Trophoblast cell (in vitro differentiated cells and primary cell): Measurements from ENCODE around the gene DEAF1.

Experiments
- DNase-seq, 2 donors: peaks; one replicate each; pipeline ENCODE4 v3.0.0-alpha.2; 2016
- H2AFZ ChIP-seq: 2 replicates; pipeline ENCODE4 v1.6.1; 2013; ENCODE audit warnings: low read length, moderate library complexity, mild to moderate bottlenecking; ENCODE audit not compliant: insufficient read depth, poor library complexity
- H2AK5ac ChIP-seq: 2 replicates; pipeline ENCODE4 v1.6.1; 2013; ENCODE audit warnings: mild to moderate bottlenecking, low read length
- H2BK120ac ChIP-seq: 2 replicates; pipeline ENCODE4 v1.6.1; 2013; ENCODE audit warnings: low read length, mild to moderate bottlenecking, moderate library complexity; ENCODE audit not compliant: insufficient read depth, poor library complexity
- H2BK12ac ChIP-seq: 2 replicates; pipeline ENCODE4 v1.6.1; 2013; ENCODE audit warnings: mild to moderate bottlenecking, low read length, moderate library complexity
- H2BK5ac ChIP-seq: 2 replicates; pipeline ENCODE4 v1.6.1; 2013; ENCODE audit warnings: low read length, low read depth, moderate library complexity, mild to moderate bottlenecking; ENCODE audit not compliant: poor library complexity
- H3K14ac ChIP-seq: 2 replicates; pipeline ENCODE4 v1.6.1; 2013; ENCODE audit warnings: mild to moderate bottlenecking, low read length
- H3K18ac ChIP-seq: 2 replicates; pipeline ENCODE4 v1.6.1; 2013; ENCODE audit warnings: mild to moderate bottlenecking, low read length
- H3K23ac ChIP-seq: 2 replicates; pipeline ENCODE4 v1.6.1; 2013; ENCODE audit warnings: low read length
- H3K27ac ChIP-seq: 2 replicates; pipeline ENCODE4 v1.5.1; 2013; ENCODE audit warnings: low read depth, mild to moderate bottlenecking, inconsistent platforms, low read length, moderate library complexity
- H3K27me3 ChIP-seq: 2 replicates; pipeline ENCODE4 v1.6.1; 2013; ENCODE audit warnings: inconsistent platforms, mild to moderate bottlenecking, low read length, moderate library complexity; ENCODE audit not compliant: insufficient read depth
- H3K36me3 ChIP-seq, 2 experiments: 1 replicate in 1 of 2; 2 replicates in 1 of 2; pipeline ENCODE4 v1.6.1; 2013; ENCODE audit warnings: low read length in 2 of 2, mild to moderate bottlenecking in 2 of 2, moderate library complexity in 1 of 2; ENCODE audit not compliant: insufficient read depth in 2 of 2, control insufficient read depth in 1 of 2
- H3K4ac ChIP-seq: 2 replicates; pipeline ENCODE4 v1.6.1; 2013; ENCODE audit warnings: low read depth, mild to moderate bottlenecking, low read length, moderate library complexity
- H3K4me1 ChIP-seq, 2 experiments: 1 replicate in 1 of 2; 2 replicates in 1 of 2; pipeline ENCODE4 v1.6.1; 2013; ENCODE audit warnings: low read length in 2 of 2, mild to moderate bottlenecking in 2 of 2, moderate library complexity in 1 of 2; ENCODE audit not compliant: insufficient read depth in 2 of 2, control insufficient read depth in 1 of 2
- H3K4me2 ChIP-seq: 2 replicates; pipeline ENCODE4 v1.6.1; 2013; ENCODE audit warnings: inconsistent platforms, mild to moderate bottlenecking, low read length, moderate library complexity
- H3K4me3 ChIP-seq: 2 replicates; pipeline ENCODE4 v1.5.1; 2013; ENCODE audit warnings: mild to moderate bottlenecking, low read depth, low read length, inconsistent platforms
- H3K79me1 ChIP-seq: one replicate; pipeline ENCODE4 v1.6.1; 2013; ENCODE audit warnings: low read length
- H3K79me2 ChIP-seq: 2 replicates; pipeline ENCODE4 v1.6.1; 2013; ENCODE audit warnings: low read length, mild to moderate bottlenecking; ENCODE audit not compliant: control insufficient read depth, insufficient read depth, poor library complexity
- H3K9ac ChIP-seq: 2 replicates; pipeline ENCODE4 v1.6.1; 2013; ENCODE audit warnings: mild to moderate bottlenecking, low read length
- H3K9me3 ChIP-seq: 2 replicates; pipeline ENCODE4 v1.6.1; 2013; ENCODE audit warnings: low read depth, mild to moderate bottlenecking, control low read depth, inconsistent platforms, low read length; ENCODE audit not compliant: insufficient read depth
- H4K12ac ChIP-seq: 2 replicates; pipeline ENCODE4 v1.6.1; 2013; ENCODE audit warnings: low read depth, mild to moderate bottlenecking, low read length, moderate library complexity
- H4K8ac ChIP-seq: 2 replicates; pipeline ENCODE4 v1.6.1; 2013; ENCODE audit warnings: low read depth, mild to moderate bottlenecking, low read length, moderate library complexity
- H4K91ac ChIP-seq: one replicate; pipeline ENCODE4 v1.6.1; 2013; ENCODE audit warnings: low read depth, mild to moderate bottlenecking, low read length, moderate library complexity
- whole genome bisulfite sequencing: extraction: QIAGEN DNeasy Blood & Tissue Kit; methylation state at CpG from one replicate; pipeline ENCODE4 v1.1.7; 2013; ENCODE audit warnings: missing lambda C conversion rate; ENCODE audit not compliant: insufficient read length, insufficient coverage; ENCODE audit errors: extremely low coverage; 5-methylcytosine and 5-hydroxymethylcytosine counted together

Gene DEAF1

DNA sequence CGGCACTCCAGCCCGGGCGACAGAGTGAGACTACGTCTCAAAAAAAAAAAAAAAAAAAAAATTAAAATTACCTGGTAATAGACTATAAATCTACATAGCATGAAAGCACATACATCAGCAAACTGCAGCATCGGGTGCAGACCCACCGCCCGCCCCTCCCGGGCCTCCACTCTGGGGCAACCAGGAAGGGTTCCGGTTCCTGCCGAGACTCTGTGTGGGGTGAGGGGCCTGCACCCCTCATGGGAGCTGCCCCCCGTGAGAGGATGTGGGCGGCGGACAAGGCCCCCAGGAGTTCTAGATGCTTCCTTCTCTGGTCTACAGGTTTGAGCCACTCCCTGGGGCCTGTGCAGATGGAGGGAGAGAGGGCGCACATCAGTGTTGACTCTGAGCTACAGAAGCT lies 48.8 kb downstream of the DEAF1 start:
- no peak overlapping the region for H4K12ac ChIP-seq
- H3K18ac ChIP-seq, result no peak overlapping the region
- no peaks in the 10 kb centered on the region for H3K79me1 ChIP-seq
- H3K4ac ChIP-seq, result no peak overlapping the region
- H2AK5ac ChIP-seq, result no peak overlapping the region
- no peak overlapping the region for H3K9ac ChIP-seq
- H3K4me3 ChIP-seq, result no peak overlapping the region
- H4K91ac ChIP-seq, result no peak overlapping the region
- peaks cover 33 to 36% of the 10 kb centered on the region in 2 experiments for H3K36me3 ChIP-seq
- H3K27me3 ChIP-seq, result no peaks in the 10 kb centered on the region
- peaks cover 4% of the 10 kb centered on the region for H3K9me3 ChIP-seq
- H3K4me2 ChIP-seq, result no peak overlapping the region
- no peaks in the 10 kb centered on the region for H3K79me2 ChIP-seq
- no peak overlapping the region for H3K23ac ChIP-seq
- H3K4me1 ChIP-seq, result no peaks in the 10 kb centered on the region
- no peak overlapping the region for H4K8ac ChIP-seq
- no CpG with 5 or more reads among the region's 14 CpGs for WGBS
- H3K14ac ChIP-seq, result no peak overlapping the region
- no peak overlapping the region for H2BK5ac ChIP-seq
- DNase-seq, result no peak
- no peak overlapping the region for H2AFZ ChIP-seq
- H2BK12ac ChIP-seq, result no peak overlapping the region
- no peak overlapping the region for H3K27ac ChIP-seq
- H2BK120ac ChIP-seq, result no peak overlapping the region

DNA sequence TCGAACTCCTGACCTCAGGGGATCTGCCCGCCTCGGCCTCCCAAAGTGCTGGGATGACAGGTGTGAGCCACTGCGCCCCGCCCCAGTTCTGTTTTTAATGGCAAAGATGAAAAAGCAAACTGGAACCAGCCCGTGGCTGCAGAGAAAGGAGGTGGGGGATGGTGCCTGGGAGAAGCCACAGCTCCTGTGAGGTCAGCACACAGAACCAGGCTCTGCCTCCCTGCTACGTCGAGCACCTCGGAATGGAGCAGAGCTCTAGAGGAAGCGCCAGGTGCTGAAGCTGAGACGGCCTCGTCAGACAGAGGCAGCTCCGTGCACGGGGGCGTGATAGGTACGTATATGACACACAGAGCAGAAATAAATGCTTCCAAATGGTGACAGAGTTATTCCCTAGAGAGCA lies 49.5 kb downstream of the DEAF1 start:
- Histone ChIP-seq H2BK120ac (no peak overlapping the region), H2BK12ac (no peak overlapping the region), H4K8ac (no peak overlapping the region), H2BK5ac (no peak overlapping the region), H3K23ac (no peak overlapping the region), H3K9me3 (peaks cover 4% of the 10 kb centered on the region), H3K9ac (no peak overlapping the region), H2AK5ac (no peak overlapping the region), H3K79me1 (no peaks in the 10 kb centered on the region), H3K4ac (no peak overlapping the region), H4K12ac (no peak overlapping the region), H3K36me3 (peaks cover 31 to 35% of the 10 kb centered on the region in 2 experiments), H2AFZ (no peak overlapping the region), H3K14ac (no peak overlapping the region), H3K27ac (no peak overlapping the region), H3K4me3 (no peak overlapping the region), H3K18ac (no peak overlapping the region), H3K79me2 (no peaks in the 10 kb centered on the region), H4K91ac (no peak overlapping the region), H3K27me3 (no peaks in the 10 kb centered on the region), H3K4me1 (no peaks in the 10 kb centered on the region), H3K4me2 (no peak overlapping the region)
- WGBS, result no CpG with 5 or more reads among the region's 16 CpGs
- no peak for DNase-seq

GRCh38 chr11:643849-644738 lies 50.9 kb downstream of the DEAF1 start:
- H3K36me3 ChIP-seq, result peaks cover 25 to 29% of the 10 kb centered on the region in 2 experiments
- H3K14ac ChIP-seq, result no peak overlapping the region
- no peak overlapping the region for H2AFZ ChIP-seq
- H3K79me2 ChIP-seq, result no peaks in the 10 kb centered on the region
- H3K9me3 ChIP-seq, result peaks cover 6% of the 10 kb centered on the region
- H3K23ac ChIP-seq, result no peak overlapping the region
- no peak overlapping the region for H2BK120ac ChIP-seq
- no peak overlapping the region for H3K4me2 ChIP-seq
- H3K27me3 ChIP-seq, result peaks cover 9% of the 10 kb centered on the region
- no peak for DNase-seq
- no peaks in the 10 kb centered on the region for H3K79me1 ChIP-seq
- H2AK5ac ChIP-seq, result no peak overlapping the region
- WGBS, result no CpG with 5 or more reads among the region's 50 CpGs
- no peak overlapping the region for H2BK5ac ChIP-seq
- H4K91ac ChIP-seq, result no peak overlapping the region
- H4K8ac ChIP-seq, result no peak overlapping the region
- no peak overlapping the region for H4K12ac ChIP-seq
- H3K4me3 ChIP-seq, result no peak overlapping the region
- H3K18ac ChIP-seq, result no peak overlapping the region
- no peak overlapping the region for H2BK12ac ChIP-seq
- H3K4ac ChIP-seq, result no peak overlapping the region
- no peak overlapping the region for H3K27ac ChIP-seq
- peaks cover 0 to 6% of the 10 kb centered on the region in 2 experiments for H3K4me1 ChIP-seq
- no peak overlapping the region for H3K9ac ChIP-seq

GRCh38 chr11:643366-643765 lies 51.7 kb downstream of the DEAF1 start:
- Histone ChIP-seq H3K23ac (no peak overlapping the region), H4K91ac (no peak overlapping the region), H2AK5ac (no peak overlapping the region), H3K9me3 (peaks cover 6% of the 10 kb centered on the region), H4K8ac (no peak overlapping the region), H3K4me1 (peaks cover 0 to 10% of the 10 kb centered on the region in 2 experiments), H2BK12ac (no peak overlapping the region), H3K14ac (no peak overlapping the region), H3K4ac (no peak overlapping the region), H3K79me1 (no peaks in the 10 kb centered on the region), H3K79me2 (no peaks in the 10 kb centered on the region), H3K36me3 (peaks cover 25 to 29% of the 10 kb centered on the region in 2 experiments), H2AFZ (no peak overlapping the region), H3K9ac (no peak overlapping the region), H3K4me3 (no peak overlapping the region), H2BK5ac (no peak overlapping the region), H3K4me2 (no peak overlapping the region), H3K27ac (no peak overlapping the region), H4K12ac (no peak overlapping the region), H3K18ac (no peak overlapping the region), H2BK120ac (no peak overlapping the region), H3K27me3 (peaks cover 16% of the 10 kb centered on the region)
- DNase-seq, result no peak
- WGBS, result no CpG with 5 or more reads among the region's 9 CpGs
